Upper lobe of left lung (tissue), 4 donors: ENCODE results near the gene KRT10.

Source experiments
- EP300 ChIP-seq, 4 donors: sonication (generic); formaldehyde crosslinking; IDR thresholded peaks; one replicate each; pipeline ENCODE4 v1.5.1; 2017; ENCODE audit warnings: antibody characterized with exemption in 4 of 4, control low read depth in 2 of 4
- POLR2A ChIP-seq, 4 donors: fragments of 450-650 bp; IDR thresholded peaks; one replicate each; pipeline ENCODE4 v1.5.1; 2016 to 2017; ENCODE audit warnings: antibody characterized with exemption in 4 of 4, mild to moderate bottlenecking in 2 of 4
- TF ChIP-seq, protein P1 (sequence below), 6 experiments: fragments of 450-650 bp in 4 of 6; fragments of 200-600 bp in 2 of 6; sonication (generic) in 2 of 6; IDR thresholded peaks; one replicate each; pipeline ENCODE4 v1.5.1; 2016 to 2019; ENCODE audit warnings: antibody characterized with exemption in 6 of 6

DNA sequence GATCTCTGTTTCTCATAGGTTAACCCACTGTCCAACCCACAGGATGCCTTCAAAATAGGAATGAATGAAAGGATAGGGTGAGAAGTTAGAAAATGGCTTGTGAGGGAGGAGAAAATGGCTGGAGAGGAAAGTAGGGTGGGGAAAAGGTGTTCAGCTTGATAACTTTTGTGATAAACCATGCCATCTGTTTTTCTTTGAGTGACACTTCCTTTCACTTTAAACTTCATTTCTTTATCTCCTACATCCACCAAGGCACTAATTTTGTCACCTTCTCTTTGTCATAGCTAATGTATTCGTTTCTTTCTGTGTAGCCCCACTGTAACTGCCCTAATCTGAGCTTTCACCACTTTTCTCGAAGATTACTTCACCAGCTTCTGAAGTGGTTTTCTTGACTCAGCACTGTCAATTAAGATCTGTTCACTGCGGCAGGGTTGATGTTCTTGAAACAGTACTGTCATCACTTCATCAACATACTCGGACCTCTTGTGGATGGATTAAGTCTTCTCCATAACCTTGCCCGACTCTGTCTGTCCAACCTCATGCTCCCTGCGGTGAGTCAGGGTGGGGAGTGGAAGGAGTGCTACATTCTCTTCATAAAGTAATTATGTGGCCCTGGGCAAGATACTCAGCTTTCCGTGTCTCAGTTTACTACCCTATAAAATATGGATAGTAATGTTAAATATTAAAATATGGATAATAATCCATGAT is 5.5 kb upstream of the KRT10 start:
- no peak for TF ChIP-seq POLR2A (IDR thresholded peaks at IDR 0.05)
- TF ChIP-seq, protein P1, sequence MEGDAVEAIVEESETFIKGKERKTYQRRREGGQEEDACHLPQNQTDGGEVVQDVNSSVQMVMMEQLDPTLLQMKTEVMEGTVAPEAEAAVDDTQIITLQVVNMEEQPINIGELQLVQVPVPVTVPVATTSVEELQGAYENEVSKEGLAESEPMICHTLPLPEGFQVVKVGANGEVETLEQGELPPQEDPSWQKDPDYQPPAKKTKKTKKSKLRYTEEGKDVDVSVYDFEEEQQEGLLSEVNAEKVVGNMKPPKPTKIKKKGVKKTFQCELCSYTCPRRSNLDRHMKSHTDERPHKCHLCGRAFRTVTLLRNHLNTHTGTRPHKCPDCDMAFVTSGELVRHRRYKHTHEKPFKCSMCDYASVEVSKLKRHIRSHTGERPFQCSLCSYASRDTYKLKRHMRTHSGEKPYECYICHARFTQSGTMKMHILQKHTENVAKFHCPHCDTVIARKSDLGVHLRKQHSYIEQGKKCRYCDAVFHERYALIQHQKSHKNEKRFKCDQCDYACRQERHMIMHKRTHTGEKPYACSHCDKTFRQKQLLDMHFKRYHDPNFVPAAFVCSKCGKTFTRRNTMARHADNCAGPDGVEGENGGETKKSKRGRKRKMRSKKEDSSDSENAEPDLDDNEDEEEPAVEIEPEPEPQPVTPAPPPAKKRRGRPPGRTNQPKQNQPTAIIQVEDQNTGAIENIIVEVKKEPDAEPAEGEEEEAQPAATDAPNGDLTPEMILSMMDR (IDR thresholded peaks at IDR 0.05) = no peak
- no peak for TF ChIP-seq EP300 (IDR thresholded peaks at IDR 0.05)
